ENCODE data around the gene GNAT3.

- TF ChIP-seq, protein P1, sequence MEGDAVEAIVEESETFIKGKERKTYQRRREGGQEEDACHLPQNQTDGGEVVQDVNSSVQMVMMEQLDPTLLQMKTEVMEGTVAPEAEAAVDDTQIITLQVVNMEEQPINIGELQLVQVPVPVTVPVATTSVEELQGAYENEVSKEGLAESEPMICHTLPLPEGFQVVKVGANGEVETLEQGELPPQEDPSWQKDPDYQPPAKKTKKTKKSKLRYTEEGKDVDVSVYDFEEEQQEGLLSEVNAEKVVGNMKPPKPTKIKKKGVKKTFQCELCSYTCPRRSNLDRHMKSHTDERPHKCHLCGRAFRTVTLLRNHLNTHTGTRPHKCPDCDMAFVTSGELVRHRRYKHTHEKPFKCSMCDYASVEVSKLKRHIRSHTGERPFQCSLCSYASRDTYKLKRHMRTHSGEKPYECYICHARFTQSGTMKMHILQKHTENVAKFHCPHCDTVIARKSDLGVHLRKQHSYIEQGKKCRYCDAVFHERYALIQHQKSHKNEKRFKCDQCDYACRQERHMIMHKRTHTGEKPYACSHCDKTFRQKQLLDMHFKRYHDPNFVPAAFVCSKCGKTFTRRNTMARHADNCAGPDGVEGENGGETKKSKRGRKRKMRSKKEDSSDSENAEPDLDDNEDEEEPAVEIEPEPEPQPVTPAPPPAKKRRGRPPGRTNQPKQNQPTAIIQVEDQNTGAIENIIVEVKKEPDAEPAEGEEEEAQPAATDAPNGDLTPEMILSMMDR (conservative IDR thresholded peaks at IDR 0.05; ENCODE audit: low read length) = no peak
- no peak for TF ChIP-seq EZH2phosphoT487 (IDR thresholded peaks at IDR 0.05; ENCODE audit: borderline replicate concordance)
These were observed 18.6 kb downstream of the GNAT3 start for GRCh38 chr7:80493121-80493849.
